GM18517 (cell line): Measurements from ENCODE around the gene RAB1B.
"Not testable (repeated sequence)": the region's sequence is repeated elsewhere in the genome, so short reads cannot be mapped to it uniquely, and the experiment has no call there.

Source experiments
- ATAC-seq: cut with Tn5 transposase; IDR thresholded peaks from one replicate; pipeline ENCODE4 v1.9.1; 2021; ENCODE audit warnings: mild to moderate bottlenecking, moderate library complexity; ENCODE audit not compliant: unreplicated experiment

Gene RAB1B

DNA sequence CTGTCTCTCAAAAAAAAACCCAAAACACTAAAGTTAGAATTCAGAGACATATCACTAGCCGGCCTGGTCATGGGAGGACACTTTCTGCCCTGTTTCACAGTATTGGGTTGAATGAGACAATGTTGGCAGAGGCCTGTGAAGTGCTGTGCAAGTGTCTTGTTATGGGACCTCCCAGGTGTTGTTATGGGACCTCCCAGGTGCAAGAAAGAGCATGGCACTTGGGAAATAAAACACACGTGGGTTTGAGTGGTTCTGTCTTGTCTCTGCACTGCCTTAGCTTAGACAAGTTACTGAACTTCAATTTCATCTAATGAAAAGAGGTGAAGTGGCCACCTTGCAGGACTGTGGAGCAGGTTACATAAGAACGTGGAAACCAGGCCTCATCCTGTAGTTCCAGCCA is 28.9 kb upstream of the RAB1B start:
- no peak for ATAC-seq

DNA sequence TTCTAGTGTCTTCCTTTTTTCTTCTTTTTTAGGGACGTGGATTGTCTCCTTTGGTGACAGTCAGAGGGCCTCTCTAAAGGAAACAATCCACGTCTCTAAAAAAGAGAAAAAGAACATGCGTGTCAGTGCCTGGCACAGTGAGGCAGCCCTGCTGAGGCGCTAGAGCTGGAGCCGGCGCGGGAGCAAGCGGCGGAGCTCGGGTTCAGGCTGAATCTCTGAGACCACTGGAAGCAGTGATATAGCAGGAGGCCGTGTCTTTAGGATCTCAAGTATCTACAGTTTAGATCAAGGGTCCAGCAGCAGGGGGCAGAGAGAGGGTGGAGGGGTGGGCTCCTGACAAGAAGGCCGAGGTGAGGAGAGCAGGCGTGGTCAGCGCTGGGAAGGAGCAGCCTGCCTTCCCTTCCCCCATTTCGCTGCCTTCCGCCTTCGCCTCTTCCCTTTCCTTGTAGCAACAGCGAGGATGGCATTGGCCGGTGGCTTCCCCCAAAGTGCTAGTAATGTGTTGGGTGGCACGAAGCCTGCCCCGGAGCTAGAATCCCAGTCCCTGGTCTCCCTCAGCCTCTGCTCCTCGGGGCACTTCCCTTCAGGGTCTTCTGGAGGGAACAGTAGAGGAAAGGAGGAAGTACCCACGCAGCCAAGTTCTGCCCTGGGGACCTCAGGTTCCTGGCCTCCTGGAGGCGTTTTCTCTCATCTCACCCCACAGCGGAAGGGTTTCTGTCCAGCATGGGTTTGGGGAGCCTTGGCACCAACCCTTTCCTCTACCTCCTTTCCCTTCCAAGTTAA is 28.2 kb upstream of the RAB1B start:
- no peak for ATAC-seq

DNA sequence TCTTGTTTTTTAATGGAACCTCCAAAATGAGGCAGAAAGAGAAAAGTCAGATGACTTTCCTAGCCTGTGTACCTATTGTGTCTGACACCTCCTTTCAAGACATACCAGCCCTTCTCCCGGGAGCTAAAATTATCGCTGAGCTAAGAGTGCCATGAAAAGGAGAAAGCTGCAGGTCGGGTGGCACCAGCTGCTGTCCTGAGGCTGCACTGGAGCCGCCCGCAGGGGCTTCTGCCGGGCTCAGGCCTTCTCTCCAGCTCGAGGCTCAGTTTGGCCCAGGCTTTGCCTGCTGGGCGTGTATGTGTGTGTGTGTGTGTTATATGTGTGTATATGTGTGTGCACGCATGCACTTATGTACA is 27.7 kb upstream of the RAB1B start:
- ATAC-seq: no peak

DNA sequence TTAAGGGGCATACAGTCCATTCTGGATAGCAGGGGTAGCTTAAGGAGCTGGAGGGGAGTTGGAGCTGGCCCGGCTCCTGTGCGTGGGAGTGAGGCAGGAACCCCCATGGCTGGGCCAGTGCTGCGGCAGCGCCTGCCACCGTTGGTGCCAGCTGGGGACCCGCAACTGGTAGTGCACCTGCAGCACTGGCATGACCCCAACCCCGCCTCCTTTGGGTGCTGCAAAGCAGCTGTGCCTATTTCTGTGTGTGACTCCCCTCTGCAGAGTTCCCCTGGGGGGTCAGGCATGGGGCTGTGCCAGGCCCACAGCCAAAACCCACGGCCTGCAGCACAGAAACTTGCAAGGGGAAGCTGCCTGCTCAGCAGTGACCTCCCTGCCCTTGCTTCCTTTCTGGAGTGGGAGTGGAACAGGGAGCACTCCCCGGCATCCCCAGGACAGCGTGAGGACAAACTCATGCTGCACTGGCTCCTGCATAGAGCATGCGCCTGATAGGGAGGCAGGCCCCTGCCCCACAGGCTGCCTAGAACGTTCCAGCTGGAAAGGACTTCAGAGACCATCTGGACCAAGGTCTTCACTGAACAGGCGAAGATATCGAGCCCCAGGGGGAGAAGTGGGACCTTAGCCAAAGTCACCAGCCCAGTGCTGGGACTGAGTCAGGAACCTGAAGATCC is 26.2 kb upstream of the RAB1B start:
- ATAC-seq: no peak

DNA sequence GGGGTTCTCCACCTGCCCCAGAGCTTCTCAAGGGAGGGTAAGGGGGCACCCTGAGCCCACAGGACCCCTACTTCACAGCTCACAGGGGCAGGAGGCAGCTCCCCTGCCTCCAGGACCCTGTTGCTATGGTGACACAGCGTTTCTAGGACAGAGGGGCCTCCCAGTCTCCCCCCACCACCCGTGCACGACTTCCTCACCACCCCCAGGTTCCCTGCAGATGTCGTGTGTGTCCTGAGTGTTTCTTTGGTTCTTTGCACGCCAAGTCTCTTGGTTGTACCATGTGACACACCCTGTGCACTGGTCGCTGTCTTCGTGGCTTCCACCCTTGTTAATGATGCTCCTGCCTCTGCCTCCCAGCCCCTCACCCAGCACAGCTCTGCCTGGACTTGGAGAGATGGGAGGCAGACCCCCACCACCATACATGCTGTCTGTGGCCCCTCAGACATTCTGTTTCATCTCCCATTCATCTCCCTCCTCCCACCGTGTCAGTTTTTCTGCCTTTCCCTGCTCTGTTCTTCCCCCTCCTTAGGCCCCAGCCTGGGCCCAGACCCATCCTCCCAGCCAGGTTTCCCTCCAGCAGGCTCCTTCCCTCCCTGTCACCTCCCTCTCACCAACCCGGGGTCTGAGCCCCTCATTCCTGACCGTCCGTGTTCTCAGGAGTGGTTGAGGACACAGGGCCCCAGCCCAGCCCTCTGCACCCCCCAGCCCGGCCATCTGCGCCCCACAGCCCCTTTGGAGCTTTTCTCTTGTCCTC is 24.5 kb upstream of the RAB1B start:
- ATAC-seq: no peak

DNA sequence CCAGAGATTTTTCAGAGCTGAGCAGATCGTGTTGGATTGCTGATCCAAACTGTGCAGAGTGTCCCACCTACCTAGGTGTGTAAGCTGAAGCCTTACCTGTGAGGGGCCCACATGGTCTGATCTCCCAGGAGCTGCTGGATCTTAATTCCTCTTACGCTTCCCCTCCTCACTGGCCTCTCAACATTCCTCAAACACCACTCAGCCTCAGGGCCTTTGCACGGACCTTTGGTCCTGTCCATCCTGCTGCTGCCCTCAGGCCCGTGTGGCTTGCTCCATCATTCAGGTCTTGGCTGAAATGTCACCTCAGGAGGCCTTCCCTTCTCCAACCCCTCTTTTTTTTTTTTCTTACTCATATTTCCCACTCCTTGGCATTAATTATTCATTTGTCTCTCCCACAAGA is 21.1 kb upstream of the RAB1B start:
- no peak for ATAC-seq

DNA sequence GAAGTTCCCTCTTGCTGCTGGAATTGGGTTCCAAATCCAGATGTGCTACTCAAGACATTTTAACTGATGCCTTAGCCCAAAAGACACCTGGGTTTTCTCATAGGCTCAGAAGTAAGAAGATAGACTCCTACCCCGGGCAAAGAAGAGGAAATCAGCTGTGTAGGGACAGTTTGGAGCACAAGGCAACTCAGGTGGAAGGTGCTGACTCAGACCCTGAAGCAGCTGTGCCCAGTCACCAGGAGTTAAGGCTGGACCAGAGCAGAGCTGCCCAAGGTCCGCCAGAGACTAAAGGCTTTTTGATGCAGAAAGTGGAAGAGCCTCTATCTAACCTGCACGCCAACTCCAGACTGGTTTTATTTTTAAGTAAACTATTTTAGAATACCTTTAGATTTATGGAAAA is 20.6 kb upstream of the RAB1B start:
- ATAC-seq: no peak

DNA sequence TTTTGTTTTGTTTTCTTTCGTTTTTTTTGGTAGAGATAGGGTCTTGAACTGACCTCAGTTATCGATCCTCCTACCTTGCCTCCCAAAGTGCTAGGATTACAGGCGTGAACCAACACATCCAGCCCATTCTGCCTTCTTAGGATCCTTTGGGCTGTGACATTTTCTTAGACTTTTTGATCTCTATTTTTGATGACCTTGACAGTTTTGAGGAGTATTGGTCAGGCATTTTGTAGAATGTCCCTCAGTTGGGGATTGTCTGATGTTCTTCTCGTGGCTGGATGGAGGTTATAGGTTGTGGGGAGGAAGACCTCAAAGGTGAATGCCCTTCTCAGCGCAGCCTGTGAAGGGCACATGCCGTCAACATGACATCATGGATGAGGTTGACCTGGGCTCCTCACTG is 19.5 kb upstream of the RAB1B start:
- no peak for ATAC-seq

DNA sequence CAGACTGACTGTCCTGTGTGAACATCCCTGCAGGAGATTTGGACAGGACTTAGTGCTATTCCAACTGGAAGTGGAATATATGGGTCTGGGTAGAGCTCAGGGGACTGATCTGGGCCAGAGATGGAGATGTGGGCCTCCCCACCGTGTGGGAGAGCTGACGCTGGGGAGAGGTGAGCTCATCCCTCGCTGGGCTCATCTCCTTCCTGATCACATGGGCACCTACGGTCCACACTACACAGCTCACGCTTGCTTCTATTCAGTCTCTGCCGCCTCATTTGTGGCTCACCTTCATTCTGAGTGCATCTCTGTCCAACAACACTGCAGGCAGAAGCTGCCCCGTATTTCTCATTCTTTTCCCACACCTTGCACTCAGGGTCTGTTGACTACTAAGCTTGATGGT is 16.6 kb upstream of the RAB1B start:
- no peak for ATAC-seq

DNA sequence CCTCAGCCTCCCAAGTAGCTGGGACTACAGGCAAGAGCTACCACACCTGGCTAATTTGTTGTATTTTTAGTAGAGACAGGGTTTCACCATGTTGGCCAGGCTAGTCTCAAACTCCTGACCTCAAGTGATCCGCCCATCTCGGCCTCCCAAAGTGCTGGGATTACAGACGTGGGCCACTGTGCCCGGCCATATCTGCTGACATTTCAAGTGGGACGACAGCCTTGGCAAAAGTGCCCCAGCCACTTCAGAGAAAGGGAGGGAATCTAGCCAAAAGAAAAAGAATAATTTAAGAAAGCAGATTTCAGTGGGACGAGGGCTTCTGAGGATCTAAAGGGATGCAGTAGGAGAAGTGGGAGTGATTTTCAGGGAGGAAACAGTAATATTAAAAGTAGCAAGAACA is 15.4 kb upstream of the RAB1B start:
- not testable (repeated sequence) for ATAC-seq

DNA sequence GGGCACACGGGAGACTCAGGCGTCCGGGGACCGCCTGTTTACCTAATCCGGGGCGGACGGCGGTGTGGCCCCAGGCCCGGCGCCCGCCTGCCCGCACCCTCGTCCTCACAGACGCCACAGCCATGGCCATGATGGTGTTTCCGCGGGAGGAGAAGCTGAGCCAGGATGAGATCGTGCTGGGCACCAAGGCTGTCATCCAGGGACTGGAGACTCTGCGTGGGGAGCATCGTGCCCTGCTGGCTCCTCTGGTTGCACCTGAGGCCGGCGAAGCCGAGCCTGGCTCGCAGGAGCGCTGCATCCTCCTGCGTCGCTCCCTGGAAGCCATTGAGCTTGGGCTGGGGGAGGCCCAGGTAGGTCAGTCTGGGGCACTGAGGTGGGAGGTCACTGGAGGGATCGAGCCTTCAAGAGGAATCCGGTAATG is 10.0 kb upstream of the RAB1B start:
- ATAC-seq: no peak

DNA sequence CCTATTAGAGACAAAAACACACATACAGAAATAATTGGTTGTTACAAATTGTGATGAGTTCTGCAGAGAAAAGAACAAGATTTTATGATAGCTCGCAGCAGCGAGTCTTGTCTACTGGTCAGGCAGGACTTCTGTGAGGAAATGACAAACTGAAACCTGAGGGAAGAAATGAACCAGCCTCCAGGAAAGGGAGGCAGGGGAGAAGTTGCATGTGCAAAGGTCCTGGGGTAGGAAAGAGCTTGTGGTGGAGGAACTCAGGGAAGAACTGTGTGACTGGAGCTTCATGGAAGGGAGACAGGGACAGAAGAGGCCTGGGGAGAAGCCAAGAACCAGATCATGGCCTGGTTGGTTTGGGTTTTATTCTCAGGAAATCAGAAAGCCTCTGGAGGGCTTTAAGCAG is 9.2 kb upstream of the RAB1B start:
- no peak for ATAC-seq

DNA sequence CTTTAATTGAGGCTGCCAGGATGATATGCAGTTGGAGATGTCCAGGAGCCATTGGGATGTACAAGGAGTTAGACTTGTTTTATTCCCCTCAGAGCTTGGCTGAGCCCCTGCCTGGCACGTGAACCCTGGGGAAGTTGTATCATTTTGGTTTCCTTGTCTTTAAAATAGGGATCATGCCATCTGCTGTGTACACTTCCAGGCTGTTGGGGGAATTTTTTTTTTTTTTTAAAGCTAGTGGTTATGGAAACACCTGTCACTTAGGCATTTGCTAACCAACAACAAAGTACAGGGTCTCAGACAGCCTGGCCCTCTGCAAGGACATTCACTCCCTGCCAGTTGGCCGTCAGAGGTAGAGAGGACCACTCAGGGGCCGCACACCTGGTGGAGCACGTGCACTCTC is 8.5 kb upstream of the RAB1B start:
- no peak for ATAC-seq

DNA sequence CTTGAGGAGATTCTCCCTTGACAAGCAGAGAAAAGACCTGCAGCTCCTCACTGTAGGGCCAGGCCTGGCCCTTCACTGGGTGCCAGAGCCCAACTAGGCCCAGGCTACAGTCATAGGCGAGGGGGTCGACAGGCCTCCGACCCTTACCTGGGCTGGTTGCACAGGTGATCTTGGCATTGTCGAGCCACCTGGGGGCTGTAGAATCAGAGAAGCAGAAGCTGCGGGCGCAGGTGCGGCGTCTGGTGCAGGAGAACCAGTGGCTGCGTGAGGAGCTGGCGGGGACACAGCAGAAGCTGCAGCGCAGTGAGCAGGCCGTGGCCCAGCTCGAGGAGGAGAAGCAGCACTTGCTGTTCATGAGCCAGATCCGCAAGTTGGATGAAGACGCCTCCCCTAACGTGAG is 6.9 kb upstream of the RAB1B start:
- no peak for ATAC-seq

DNA sequence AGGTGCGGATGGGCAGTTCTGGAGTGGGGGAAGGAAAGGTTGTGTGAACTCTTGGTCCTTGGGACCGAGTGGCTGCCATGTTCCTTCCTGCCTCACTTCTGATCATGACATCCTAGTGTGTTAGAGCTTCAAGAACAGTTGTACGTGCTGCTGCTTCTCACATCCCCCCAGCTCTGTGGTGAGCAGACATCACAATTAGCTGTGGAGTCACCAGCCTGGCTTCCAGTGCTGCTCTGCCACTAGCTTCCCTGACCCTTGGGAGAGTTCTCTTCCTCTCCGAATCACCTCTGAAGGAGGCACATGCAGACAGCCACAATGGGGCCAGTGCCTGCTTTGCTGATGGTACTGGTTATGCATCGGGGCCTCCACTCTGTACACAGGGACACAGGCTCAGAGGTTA is 6.2 kb upstream of the RAB1B start:
- ATAC-seq: no peak

DNA sequence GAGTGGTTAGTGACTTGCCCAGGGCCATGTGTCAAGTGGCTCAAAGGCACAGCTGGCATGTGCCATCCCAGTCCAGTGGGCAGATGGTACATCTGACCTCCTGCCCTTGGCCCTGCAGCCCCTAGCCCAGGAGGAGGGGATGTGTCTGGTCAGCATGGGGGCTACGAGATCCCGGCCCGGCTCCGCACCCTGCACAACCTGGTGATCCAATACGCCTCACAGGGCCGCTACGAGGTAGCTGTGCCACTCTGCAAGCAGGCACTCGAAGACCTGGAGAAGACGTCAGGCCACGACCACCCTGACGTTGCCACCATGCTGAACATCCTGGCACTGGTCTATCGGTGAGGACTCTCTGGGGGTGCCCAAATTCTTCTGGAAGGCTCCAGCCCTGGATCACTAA is 5.7 kb upstream of the RAB1B start:
- ATAC-seq: no peak

DNA sequence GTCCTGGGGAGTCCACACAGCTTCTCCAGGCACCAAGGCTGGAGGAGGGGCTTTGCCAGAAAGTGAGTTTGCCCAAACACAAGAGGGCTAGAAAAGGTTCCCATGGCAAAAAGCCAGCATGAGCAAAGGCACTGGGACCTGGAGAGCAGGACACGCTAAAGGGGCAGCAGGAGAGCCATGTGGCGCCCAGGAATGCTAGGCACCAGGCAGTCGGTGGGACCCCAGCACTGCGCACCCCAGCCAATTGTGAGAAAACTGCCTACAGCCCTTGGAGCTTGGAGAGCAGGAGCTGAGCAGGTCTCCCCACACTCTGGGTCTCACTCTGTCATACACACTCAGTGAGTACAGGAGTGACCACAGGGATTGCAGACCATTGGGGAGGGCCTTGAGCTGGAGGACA is 5.2 kb upstream of the RAB1B start:
- no peak for ATAC-seq

DNA sequence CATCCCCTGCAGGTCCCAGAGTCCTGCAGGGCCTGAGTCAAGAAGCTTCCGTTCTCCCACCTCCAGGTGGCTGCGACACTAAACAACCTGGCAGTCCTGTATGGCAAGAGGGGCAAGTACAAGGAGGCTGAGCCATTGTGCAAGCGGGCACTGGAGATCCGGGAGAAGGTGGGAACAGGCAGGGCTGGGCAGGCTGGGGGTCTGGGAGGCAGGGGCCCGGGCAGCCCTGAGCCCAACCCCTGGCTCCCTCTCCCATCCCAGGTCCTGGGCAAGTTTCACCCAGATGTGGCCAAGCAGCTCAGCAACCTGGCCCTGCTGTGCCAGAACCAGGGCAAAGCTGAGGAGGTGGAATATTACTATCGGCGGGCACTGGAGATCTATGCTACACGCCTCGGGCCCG is 4.7 kb upstream of the RAB1B start:
- no peak for ATAC-seq

DNA sequence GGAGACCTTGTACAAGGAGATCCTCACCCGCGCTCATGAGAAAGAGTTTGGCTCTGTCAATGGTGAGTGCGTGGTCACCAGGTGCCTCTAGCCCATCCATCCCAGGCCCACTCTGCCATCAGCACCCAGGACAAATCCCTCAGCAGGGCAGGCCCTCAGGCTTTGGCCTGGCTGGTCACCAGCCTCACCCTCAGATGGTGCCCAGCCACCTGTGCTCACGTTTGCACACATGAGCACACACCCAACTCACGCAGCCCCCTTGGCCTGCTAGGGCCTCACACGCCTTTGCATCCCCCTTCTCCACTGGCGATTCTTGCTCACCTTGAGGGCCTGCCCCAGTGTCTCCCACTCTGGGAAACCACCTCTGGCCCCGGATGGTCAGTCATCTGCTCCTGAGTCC is 4.1 kb upstream of the RAB1B start:
- no peak for ATAC-seq

DNA sequence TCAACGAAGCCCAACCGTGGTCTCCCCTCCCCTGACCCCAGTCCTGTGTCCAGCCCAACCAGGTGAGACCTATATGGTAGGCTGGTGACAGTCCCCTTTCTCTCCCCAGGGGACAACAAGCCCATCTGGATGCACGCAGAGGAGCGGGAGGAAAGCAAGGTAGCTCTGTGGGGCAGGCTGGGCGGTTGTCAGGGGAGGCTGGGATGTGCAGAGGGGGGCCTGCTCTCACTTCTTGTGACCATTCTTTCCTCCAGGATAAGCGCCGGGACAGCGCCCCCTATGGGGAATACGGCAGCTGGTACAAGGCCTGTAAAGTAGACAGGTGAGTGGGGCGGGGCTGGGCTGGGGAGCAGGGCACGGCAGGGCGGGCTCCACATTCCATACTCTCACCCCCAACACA is 3.5 kb upstream of the RAB1B start:
- no peak for ATAC-seq

DNA sequence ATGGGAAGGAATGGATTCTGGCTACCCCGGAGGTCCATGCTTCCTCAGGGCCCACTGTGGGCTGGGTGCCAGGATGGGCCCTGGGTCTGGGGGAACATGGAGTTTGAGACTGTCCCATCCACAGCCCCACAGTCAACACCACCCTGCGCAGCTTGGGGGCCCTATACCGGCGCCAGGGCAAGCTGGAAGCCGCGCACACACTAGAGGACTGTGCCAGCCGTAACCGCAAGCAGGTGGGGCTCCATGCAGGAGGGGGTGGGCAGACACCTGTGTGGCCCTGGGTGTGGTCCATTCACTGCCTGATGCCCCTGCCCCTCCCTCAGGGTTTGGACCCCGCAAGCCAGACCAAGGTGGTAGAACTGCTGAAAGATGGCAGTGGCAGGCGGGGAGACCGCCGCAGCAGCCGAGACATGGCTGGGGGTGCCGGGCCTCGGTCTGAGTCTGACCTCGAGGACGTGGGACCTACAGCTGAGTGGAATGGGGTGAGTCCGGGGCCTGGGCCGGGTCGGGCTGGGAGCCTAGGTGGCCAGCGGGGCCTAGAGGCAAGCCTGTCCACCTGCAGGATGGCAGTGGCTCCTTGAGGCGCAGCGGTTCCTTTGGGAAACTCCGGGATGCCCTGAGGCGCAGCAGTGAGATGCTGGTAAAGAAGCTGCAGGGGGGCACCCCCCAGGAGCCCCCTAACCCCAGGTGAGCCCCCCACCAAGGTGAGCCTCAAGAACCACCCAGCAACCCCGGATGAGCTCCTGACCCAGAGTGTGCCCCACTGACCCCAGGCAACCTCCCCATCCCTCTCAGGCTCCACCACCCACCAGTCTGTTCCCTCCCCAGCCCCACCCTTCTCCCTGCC is 2.7 kb upstream of the RAB1B start:
- ATAC-seq: no peak
